HG03558 (cell line): ENCODE data around the gene DHCR24.

Experiments used
- ATAC-seq: cut with Tn5 transposase; IDR thresholded peaks from one replicate; pipeline ENCODE4 v1.9.1; 2021; ENCODE audit warnings: moderate number of reproducible peaks; ENCODE audit not compliant: unreplicated experiment; ENCODE audit errors: extremely low read depth

DHCR24 gene

GRCh38 chr1:54848134-54848948 is 38.7 kb downstream of the DHCR24 start:
- ATAC-seq = no peak

DNA sequence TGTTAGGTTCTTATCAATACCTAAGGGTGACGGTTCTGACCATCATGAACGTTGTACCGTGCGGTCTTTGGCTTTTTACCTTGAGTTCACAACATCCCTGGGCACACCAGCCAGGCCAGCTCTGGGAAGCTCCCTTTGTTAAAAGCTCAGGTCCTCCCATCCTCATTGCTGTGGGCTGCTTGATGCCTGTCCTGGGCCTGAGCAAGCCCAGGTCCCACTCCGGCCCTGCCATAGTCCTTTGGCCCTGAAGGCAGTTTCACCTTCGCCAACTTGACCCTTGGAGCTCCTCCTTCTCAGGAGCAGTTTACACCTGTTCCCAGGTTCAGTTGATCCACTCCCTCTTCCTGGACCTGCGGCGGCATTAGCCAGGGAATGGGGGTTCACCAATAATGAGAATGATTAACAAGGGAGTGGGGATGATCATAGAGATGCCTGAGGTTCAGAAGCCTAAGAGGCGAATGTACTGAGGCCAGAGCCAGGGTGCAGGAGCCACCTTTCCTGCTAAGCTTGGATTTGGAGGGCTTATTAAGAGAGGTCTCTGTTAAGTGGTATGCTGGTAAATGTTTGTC is 40.2 kb downstream of the DHCR24 start:
- no peak for ATAC-seq

DNA sequence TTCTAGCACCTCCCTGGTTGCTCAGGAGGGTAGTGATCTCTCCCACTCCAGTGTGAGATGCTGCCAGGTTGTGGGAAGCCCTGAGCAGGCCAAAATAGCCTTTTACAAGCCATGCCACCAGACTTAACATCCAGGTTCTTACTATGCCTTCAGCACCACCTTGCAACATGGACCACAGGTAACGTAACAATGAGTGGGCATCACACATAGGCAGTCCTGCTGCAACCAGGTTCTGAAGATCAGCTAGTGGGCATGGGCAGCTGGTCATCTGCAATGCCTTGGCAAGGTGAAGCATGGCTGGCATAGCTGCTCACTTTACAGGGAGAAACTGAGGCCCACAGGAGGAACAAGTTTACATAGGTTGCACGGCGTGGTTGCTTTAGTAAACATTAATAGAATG is 40.7 kb downstream of the DHCR24 start:
- ATAC-seq = no peak

DNA sequence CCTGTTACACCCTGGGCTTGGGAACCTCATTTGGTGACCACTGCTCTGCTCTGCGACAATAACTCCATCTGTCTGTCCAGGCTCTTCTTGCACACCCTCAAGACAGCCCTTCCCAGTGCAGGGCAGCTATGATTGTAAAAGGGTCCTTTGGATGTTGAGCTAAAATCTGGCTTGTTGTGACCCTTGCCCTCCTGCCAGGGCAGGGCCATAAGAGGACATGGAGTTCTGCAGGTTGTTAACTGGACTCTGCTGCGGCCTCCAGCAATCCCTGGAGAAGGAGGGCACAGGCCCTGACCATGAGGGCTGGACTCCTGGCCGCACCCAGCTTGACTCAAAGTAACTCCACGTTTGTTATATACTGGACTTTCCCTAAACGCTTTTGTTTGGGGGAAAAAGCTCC is 41.2 kb downstream of the DHCR24 start:
- ATAC-seq = no peak

GRCh38 chr1:54844564-54844963 is 42.4 kb downstream of the DHCR24 start:
- no peak for ATAC-seq

DNA sequence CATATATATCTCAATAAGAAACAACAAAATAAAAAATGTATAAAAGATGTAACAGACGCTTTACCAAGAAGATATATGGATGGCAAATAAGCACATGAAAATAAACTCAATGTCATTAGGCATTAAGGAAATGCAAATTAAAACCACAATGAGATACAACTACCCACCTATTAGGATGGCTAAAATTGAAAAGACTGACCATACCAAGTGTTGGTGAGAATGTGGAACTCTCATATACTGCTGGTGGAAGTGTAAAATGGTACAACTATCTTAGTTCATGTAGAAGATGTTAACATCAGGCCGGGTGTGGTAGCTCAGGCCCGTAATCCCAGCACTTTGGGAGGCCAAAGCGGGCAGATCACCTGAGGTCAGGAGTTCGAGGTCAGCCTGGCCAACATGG is 43.5 kb downstream of the DHCR24 start:
- ATAC-seq = no peak

- no peak for ATAC-seq
These were observed 44.0 kb downstream of the DHCR24 start for GRCh38 chr1:54842963-54843362.

DNA sequence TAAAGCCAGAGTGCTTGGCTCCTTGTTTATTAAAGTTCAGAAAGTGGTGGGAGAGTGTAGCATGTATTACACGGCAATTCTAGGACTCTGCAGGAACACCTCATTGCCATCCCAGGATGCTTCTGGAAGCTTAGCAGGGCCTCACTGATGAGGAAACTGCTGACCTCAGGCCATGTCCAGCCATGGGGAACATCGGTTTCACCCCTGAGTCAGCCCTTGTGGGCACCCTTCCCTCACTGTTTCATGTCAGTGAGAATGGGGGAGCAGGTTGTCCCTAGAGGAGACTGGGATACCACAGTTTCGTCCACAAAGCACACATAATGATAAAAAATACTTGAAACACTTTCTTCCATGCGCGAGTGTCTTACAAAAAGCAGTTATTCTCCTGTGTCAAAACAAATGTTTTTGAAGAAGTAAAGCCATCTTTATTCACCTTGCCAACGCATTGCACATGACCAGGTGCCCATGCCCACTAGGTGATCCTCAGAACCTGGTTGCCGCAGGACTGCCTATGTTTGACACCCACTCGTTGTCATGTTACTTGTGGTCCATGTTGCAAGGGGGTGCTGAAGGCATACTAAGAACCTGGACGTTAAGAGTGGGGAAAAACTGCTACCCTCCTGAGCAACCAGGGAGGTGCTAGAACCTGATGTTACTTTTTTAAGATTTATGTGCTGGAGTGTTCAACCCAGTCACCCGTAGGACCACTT is 44.6 kb downstream of the DHCR24 start:
- no peak for ATAC-seq

- ATAC-seq = no peak
These were observed 47.2 kb downstream of the DHCR24 start for GRCh38 chr1:54839824-54840223.

DNA sequence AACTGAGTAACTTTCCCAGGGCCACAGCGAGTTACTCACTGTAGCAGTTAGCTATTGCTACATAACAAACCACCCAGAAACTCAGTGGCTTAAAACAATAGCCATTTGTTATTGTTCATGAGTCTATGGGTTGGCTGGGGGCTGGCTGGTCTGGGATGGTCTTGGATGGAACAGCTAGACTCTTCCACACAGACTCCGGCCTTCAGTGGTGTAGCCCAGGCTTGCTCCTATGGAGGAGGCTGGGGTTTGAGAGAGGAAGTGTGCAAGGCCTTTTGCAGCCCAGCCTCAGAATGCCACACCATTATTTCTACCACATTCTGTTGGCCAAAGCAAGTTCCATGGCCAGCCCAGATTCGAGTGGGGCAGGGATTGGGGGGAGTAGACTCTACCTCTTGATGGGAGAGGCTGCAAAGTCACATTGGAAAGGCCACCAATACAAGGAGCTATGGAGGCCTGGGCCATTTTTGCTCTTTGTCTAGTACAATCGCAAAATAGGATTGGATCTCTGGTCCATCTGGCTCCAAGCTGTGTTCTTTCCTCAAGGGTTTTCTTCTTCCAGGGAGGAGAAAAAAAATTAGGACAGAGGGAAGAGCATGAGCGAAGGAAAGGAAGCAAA is 48.3 kb downstream of the DHCR24 start:
- ATAC-seq = no peak

DNA sequence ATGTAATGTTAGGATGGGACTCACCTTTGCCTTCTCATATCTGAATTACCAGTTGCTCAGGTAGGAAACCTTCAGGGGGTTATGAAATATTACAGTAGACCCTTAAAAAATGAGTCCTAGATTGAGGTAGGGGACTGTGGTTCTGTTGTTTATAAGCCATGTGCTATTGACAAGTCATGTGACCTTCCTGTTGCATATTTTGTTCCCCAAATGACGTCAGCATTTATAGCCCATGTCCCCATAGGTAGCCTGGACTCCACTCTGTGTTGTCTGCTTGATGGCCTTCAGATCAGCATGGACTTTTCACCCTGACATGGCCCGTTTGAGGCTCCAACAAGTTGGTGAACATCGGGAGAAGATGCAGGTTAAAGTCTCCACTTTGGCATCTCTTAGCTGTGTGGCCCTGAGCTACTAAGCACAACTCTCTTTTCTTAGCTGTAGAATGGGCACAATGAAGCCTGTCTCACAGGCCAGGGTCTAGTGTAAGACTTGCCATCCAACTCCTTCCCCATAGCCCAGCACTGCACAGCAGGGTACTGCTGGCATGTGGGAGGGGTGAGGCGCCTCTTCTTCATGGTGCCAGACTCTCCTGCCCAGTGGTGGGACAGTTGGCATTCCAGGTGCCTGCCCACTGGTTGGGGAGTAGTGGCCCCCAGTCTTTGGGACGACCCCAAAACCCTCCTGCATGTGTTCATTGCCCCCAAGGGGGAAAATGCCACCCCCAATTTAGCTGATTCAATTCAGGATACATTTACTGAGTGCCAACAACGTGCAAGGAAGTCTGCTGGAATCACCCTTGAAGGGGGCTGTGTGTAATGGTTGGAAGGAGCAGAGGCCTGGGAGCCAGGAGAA is 49.8 kb downstream of the DHCR24 start:
- no peak for ATAC-seq

- ATAC-seq = no peak
These were observed 50.4 kb downstream of the DHCR24 start for GRCh38 chr1:54836594-54836993.

DNA sequence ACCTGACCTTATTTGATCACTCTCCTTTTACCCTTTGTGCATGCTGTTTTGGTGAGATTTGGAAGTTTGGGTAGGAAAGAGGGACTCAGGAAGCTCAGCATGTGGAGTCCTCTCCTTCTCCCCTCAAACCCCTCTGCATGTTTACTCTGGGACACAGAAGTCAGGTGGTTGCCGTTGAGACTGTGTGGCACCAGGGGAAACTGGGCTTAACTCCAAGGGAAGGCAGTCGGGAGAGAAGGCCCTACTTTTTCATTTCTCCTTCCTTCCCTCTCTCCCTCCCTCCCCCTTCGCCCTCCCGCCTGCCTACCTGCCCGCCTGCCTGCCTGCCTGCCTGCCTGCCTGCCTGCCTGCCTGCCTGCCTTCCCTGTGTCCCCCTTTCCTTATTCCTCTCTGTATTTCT is 51.0 kb downstream of the DHCR24 start:
- no peak for ATAC-seq

DNA sequence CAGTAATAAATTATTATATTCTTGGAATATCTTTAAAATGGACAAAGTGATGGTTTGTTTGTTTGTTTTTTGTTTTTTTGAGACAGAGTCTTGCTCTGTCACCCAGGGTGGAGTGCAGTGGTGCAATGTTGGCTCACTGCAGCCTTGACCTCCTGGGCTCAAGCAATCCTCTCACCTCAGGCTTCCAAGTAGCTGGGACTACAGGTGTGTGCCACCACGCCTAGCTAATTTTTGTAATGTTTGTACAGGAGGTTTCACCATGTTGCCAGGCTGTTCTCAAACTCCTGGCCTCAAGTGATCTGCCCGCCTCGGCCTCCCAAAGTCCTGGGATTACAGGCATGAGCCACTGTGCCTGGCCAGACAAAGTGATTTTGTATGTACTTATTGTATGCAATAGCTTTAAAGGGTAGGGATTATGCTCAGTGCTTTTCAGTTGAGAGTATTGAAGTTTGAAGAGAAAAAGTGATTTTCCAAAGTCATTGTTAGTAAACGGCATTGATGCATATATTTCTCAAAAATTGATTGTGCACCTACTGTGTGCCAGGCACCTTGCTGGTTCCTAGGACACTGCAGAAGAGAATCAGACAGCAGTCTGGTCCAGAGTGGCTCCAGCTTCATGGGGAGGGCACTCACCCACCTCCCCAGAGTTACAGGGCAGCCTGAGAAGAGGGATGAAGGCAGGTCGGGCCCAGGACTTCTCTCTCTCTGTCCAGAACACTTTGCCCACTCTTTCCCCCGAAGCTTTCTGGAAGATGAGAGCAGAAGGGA is 51.7 kb downstream of the DHCR24 start:
- no peak for ATAC-seq

DNA sequence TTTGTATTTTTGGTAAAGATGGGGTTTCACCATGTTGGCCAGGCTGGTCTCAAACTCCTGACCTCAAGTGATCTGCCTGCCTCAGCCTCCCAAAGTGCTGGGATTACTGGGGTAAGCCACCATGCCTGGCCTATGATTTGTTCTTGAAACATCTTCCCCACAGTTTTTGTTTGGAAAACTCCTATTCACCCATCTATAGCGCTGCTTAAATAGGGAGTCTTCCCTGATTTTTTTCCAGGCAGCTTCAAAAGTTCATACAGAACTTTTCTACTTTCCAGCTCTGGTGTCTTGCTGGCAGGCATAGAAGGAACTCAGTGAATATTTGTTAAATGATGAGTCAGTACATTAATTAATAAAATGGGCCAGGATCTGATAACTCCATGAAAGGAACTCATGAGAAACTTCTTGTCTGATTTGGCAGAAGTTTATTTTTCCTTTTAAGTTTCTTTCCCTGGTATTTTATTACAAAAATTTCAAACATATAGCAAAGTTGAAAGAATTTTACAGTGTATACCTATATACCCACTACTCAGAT is 52.9 kb downstream of the DHCR24 start:
- no peak for ATAC-seq

- no peak for ATAC-seq
These were observed 53.9 kb downstream of the DHCR24 start for GRCh38 chr1:54833121-54833520.

GRCh38 chr1:54826226-54826816 is 60.7 kb downstream of the DHCR24 start:
- ATAC-seq = no peak

GRCh38 chr1:54825696-54826095 is 61.3 kb downstream of the DHCR24 start:
- no peak for ATAC-seq

GRCh38 chr1:54823670-54824069 is 63.3 kb downstream of the DHCR24 start:
- no peak for ATAC-seq
